ENCODE data around the gene CNTLN.

Gene CNTLN

DNA sequence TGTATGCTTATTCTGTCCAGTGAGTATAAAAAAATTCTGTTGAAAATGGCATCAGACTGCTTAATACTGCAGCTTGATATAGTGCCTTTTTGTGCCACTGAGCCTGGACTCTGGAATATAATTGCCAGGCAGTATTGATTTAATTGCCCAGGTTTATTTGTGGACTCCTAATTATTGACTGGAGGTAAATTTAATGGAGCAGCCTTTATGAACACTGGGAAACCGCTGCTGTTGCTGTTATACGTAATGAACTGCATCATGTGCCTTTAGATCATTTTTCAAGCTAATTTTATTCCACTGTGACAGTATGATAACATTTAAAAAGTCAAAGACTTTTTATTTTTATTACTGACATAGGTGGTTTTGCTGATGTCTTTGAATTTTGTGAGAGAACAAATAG is 353.8 kb downstream of the CNTLN start:
- TF ChIP-seq EGR1 (IDR thresholded peaks at IDR 0.05) = no peak
- no peak for TF ChIP-seq TAF1 (IDR thresholded peaks at IDR 0.05; ENCODE audit: low read depth)
- TF ChIP-seq, protein P1, sequence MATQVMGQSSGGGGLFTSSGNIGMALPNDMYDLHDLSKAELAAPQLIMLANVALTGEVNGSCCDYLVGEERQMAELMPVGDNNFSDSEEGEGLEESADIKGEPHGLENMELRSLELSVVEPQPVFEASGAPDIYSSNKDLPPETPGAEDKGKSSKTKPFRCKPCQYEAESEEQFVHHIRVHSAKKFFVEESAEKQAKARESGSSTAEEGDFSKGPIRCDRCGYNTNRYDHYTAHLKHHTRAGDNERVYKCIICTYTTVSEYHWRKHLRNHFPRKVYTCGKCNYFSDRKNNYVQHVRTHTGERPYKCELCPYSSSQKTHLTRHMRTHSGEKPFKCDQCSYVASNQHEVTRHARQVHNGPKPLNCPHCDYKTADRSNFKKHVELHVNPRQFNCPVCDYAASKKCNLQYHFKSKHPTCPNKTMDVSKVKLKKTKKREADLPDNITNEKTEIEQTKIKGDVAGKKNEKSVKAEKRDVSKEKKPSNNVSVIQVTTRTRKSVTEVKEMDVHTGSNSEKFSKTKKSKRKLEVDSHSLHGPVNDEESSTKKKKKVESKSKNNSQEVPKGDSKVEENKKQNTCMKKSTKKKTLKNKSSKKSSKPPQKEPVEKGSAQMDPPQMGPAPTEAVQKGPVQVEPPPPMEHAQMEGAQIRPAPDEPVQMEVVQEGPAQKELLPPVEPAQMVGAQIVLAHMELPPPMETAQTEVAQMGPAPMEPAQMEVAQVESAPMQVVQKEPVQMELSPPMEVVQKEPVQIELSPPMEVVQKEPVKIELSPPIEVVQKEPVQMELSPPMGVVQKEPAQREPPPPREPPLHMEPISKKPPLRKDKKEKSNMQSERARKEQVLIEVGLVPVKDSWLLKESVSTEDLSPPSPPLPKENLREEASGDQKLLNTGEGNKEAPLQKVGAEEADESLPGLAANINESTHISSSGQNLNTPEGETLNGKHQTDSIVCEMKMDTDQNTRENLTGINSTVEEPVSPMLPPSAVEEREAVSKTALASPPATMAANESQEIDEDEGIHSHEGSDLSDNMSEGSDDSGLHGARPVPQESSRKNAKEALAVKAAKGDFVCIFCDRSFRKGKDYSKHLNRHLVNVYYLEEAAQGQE (IDR thresholded peaks at IDR 0.05; ENCODE audit: low read depth) = no peak
- TF ChIP-seq, protein P2, sequence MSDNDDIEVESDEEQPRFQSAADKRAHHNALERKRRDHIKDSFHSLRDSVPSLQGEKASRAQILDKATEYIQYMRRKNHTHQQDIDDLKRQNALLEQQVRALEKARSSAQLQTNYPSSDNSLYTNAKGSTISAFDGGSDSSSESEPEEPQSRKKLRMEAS (IDR thresholded peaks at IDR 0.05) = no peak
- no peak for TF ChIP-seq NFIC (IDR thresholded peaks at IDR 0.05)
- no peak for TF ChIP-seq CEBPB (IDR thresholded peaks at IDR 0.05)
- no peak for TF ChIP-seq YY1 (IDR thresholded peaks at IDR 0.05; ENCODE audit: low read depth)
- TF ChIP-seq, protein P3, sequence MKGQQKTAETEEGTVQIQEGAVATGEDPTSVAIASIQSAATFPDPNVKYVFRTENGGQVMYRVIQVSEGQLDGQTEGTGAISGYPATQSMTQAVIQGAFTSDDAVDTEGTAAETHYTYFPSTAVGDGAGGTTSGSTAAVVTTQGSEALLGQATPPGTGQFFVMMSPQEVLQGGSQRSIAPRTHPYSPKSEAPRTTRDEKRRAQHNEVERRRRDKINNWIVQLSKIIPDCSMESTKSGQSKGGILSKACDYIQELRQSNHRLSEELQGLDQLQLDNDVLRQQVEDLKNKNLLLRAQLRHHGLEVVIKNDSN (IDR thresholded peaks at IDR 0.05) = no peak
- no peak for TF ChIP-seq FOXM1 (IDR thresholded peaks at IDR 0.05; ENCODE audit: borderline replicate concordance, low read depth)
- no peak for TF ChIP-seq TEAD4 (IDR thresholded peaks at IDR 0.05)
- no peak for TF ChIP-seq TCF12 (IDR thresholded peaks at IDR 0.05; ENCODE audit: low read depth)
- no peak for TF ChIP-seq EP300 (IDR thresholded peaks at IDR 0.05; ENCODE audit: borderline replicate concordance)
- no peak for TF ChIP-seq CREB1 (IDR thresholded peaks at IDR 0.05; ENCODE audit: low read depth)
- no peak for TF ChIP-seq ZBTB7A (IDR thresholded peaks at IDR 0.05; ENCODE audit: low read depth)

DNA sequence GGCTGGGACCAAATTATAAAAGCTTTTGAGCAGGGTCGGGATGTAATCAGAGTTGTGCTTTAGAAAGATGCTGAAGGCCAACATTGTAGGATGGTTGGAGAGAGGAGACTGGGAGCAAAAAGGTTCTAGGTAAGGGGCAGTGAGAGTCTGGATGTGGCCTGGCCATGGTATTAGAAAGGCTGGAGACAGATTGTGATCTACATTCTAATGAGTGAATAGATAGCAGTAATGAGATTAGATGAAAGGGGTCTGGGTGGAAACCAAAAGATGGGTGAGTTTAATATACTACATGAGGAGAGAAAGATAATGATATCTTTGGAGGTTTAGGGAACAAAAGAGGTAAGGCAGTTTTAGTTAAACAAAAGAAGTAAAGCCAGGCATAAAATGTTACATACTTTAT is 355.3 kb downstream of the CNTLN start:
- TF ChIP-seq TCF12 (IDR thresholded peaks at IDR 0.05; ENCODE audit: low read depth) (no peak), CREB1 (IDR thresholded peaks at IDR 0.05; ENCODE audit: low read depth) (no peak), TAF1 (IDR thresholded peaks at IDR 0.05; ENCODE audit: low read depth) (no peak), FOXM1 (IDR thresholded peaks at IDR 0.05; ENCODE audit: borderline replicate concordance, low read depth) (no peak), NFIC (IDR thresholded peaks at IDR 0.05) (no peak), EGR1 (IDR thresholded peaks at IDR 0.05) (no peak), CEBPB (IDR thresholded peaks at IDR 0.05) (no peak), ZBTB7A (IDR thresholded peaks at IDR 0.05; ENCODE audit: low read depth) (no peak), RAD21 (IDR thresholded peaks at IDR 0.05; ENCODE audit: low read depth) (no peak)
- TF ChIP-seq, protein P1 (IDR thresholded peaks at IDR 0.05; ENCODE audit: low read depth) = no peak

DNA sequence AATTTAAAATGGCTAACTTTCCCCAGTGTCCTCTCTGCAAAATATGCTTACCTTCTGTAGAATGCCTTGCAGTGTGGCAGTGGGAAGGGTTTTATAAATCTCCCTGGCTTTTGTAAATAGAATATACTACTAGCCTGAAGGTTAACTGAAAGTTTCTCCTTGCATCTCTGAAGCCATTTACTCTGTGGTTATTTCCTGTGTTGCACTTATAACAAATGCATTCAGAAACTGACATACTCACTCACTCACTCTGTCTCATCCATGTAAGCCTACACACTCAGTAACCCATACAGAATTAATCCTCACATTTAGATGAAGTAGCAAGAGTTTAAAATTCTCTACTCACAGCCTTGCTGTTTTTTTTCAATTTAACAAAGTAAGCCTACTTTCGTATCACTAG is 356.9 kb downstream of the CNTLN start:
- TF ChIP-seq, protein P2 (IDR thresholded peaks at IDR 0.05) = no peak
- TF ChIP-seq, protein P3 (IDR thresholded peaks at IDR 0.05) = no peak
- TF ChIP-seq YY1 (IDR thresholded peaks at IDR 0.05; ENCODE audit: low read depth) (no peak), CEBPB (IDR thresholded peaks at IDR 0.05) (no peak), RAD21 (IDR thresholded peaks at IDR 0.05; ENCODE audit: low read depth) (no peak), ZBTB7A (IDR thresholded peaks at IDR 0.05; ENCODE audit: low read depth) (no peak), TAF1 (IDR thresholded peaks at IDR 0.05; ENCODE audit: low read depth) (no peak)

DNA sequence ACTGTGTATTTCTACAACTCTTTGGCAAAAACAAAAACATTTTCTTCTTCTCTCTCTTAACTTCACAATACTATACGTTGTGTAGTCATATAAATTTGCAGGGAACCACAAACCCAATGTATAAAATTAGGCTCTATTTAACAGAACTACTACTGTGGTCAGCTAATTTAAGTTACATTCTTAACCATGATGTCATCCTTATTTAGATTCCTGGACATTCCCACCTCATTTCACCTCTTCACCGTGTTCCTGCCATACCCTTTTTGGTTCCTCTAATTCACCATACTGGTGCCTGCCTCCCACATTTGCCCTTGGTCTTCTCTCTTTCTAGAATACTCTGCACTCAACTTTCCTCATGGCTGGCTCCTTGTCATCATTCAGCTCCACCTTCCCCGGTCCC is 368.4 kb downstream of the CNTLN start:
- TF ChIP-seq RAD21 (IDR thresholded peaks at IDR 0.05; ENCODE audit: low read depth) = no peak
- TF ChIP-seq, protein P2 (IDR thresholded peaks at IDR 0.05) = no peak

DNA sequence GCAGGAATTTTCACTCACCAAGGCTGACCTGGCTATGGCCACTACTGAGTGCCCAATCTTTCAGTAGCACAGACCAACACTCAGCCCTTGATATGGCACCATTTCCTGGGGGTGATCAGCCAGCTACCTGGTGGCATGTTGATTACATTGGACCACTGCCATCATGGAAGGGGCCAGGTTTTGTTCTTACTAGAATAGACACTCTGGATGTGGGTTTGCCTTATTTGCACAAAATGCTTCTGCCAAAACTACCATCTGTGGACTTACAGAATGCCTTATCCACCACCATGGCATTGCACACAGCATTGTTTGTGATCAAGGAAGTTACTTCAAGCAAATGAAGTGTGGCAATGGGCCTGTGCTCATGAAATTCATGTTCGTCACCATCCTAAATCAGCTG is 374.3 kb downstream of the CNTLN start:
- TF ChIP-seq, protein P1 (IDR thresholded peaks at IDR 0.05; ENCODE audit: low read depth) = no peak
- TF ChIP-seq TAF1 (IDR thresholded peaks at IDR 0.05; ENCODE audit: low read depth) (no peak), TEAD4 (IDR thresholded peaks at IDR 0.05) (no peak), FOXM1 (IDR thresholded peaks at IDR 0.05; ENCODE audit: borderline replicate concordance, low read depth) (no peak), TCF12 (IDR thresholded peaks at IDR 0.05; ENCODE audit: low read depth) (no peak), RAD21 (IDR thresholded peaks at IDR 0.05; ENCODE audit: low read depth) (no peak), CREB1 (IDR thresholded peaks at IDR 0.05; ENCODE audit: low read depth) (no peak), EP300 (IDR thresholded peaks at IDR 0.05; ENCODE audit: borderline replicate concordance) (no peak), ZBTB7A (IDR thresholded peaks at IDR 0.05; ENCODE audit: low read depth) (no peak), CEBPB (IDR thresholded peaks at IDR 0.05) (no peak), NFIC (IDR thresholded peaks at IDR 0.05) (no peak), EGR1 (IDR thresholded peaks at IDR 0.05) (no peak), YY1 (IDR thresholded peaks at IDR 0.05; ENCODE audit: low read depth) (no peak)
- TF ChIP-seq, protein P2 (IDR thresholded peaks at IDR 0.05) = no peak
- TF ChIP-seq, protein P3 (IDR thresholded peaks at IDR 0.05) = no peak

Measured in Ishikawa (cell line).